Liver (tissue), 9 donors: Measurements from ENCODE around the gene NFATC1. TPM values are rescaled to one million over a fixed set of nuclear protein-coding genes. Genes with fewer than 3 reads are reported as not detected.

Source experiments
- DNase-seq: peaks from one replicate; pipeline ENCODE4 v3.0.0-alpha.2; 2017; ENCODE audit warnings: low spot score
- H3K27ac ChIP-seq, 2 donors: one replicate each; pipeline ENCODE4 v1.7.0; 2013; ENCODE audit warnings: inconsistent platforms in 2 of 2, low read length in 2 of 2, control low read depth in 1 of 2, low read depth in 1 of 2, mild to moderate bottlenecking in 1 of 2
- H3K27me3 ChIP-seq, 4 donors: one replicate each; pipeline versions ENCODE4 v1.6.1 to v1.7.0; 2013; ENCODE audit warnings: low read length in 3 of 4, inconsistent platforms in 1 of 4, mild to moderate bottlenecking in 1 of 4, moderate library complexity in 1 of 4; ENCODE audit not compliant: control insufficient read depth in 4 of 4, insufficient read depth in 4 of 4
- H3K36me3 ChIP-seq, 4 donors: one replicate each; pipeline versions ENCODE4 v1.6.1 to v1.7.0; 2013; ENCODE audit warnings: low read length in 3 of 4, mild to moderate bottlenecking in 3 of 4, low read depth in 1 of 4, moderate library complexity in 1 of 4; ENCODE audit not compliant: control insufficient read depth in 4 of 4, insufficient read depth in 3 of 4
- H3K4me1 ChIP-seq, 4 donors: one replicate each; pipeline versions ENCODE4 v1.6.1 to v1.7.0; 2013; ENCODE audit warnings: low read length in 3 of 4, mild to moderate bottlenecking in 3 of 4, moderate library complexity in 1 of 4; ENCODE audit not compliant: control insufficient read depth in 4 of 4, insufficient read depth in 4 of 4
- H3K4me3 ChIP-seq, 3 donors: one replicate each; pipeline versions ENCODE4 v1.6.1 to v1.7.0; 2013; ENCODE audit warnings: low read length in 3 of 3, control low read depth in 1 of 3, low read depth in 1 of 3, mild to moderate bottlenecking in 1 of 3
- H3K9ac ChIP-seq, 2 donors: one replicate each; pipeline ENCODE4 v1.7.0; 2013; ENCODE audit warnings: low read length in 2 of 2, mild to moderate bottlenecking in 2 of 2, moderate library complexity in 2 of 2, control low read depth in 1 of 2, low read depth in 1 of 2
- H3K9me3 ChIP-seq, 4 donors: one replicate each; pipeline versions ENCODE4 v1.6.1 to v1.7.0; 2013; ENCODE audit warnings: low read length in 3 of 4; ENCODE audit not compliant: control insufficient read depth in 4 of 4
- ATF3 ChIP-seq: IDR thresholded peaks from 2 replicates; pipeline ENCODE4 v1.6.1; 2016; ENCODE audit warnings: antibody characterized with exemption
- CTCF ChIP-seq: fragments of 150-350 bp; IDR thresholded peaks from 2 replicates; pipeline ENCODE4 v1.5.1; 2017; ENCODE audit warnings: improper control_type of control experiment, low read depth, low read length; ENCODE audit not compliant: missing input control
- EGR1 ChIP-seq, 2 donors: IDR thresholded peaks; 2 replicates each; pipeline ENCODE4 v1.6.1; 2016 to 2018; ENCODE audit warnings: antibody characterized with exemption in 2 of 2, low read depth in 2 of 2
- FOXA1 ChIP-seq: IDR thresholded peaks from 2 replicates; pipeline ENCODE4 v1.6.1; 2016; ENCODE audit warnings: antibody characterized with exemption
- FOXA2 ChIP-seq: IDR thresholded peaks from 2 replicates; pipeline ENCODE4 v1.6.1; 2016; ENCODE audit warnings: antibody characterized with exemption
- GABPA ChIP-seq, 2 donors: IDR thresholded peaks in 1 of 2; conservative IDR thresholded peaks in 1 of 2; 2 replicates each; pipeline ENCODE4 v1.6.1; 2016; ENCODE audit warnings: antibody characterized with exemption in 2 of 2, mild to moderate bottlenecking in 1 of 2, moderate library complexity in 1 of 2
- HNF4A ChIP-seq, 2 donors: conservative IDR thresholded peaks; 2 replicates each; pipeline ENCODE4 v1.6.1; 2016; ENCODE audit warnings: antibody characterized with exemption in 2 of 2, mild to moderate bottlenecking in 2 of 2
- HNF4G ChIP-seq: IDR thresholded peaks from 2 replicates; pipeline ENCODE4 v1.6.1; 2016; ENCODE audit warnings: antibody characterized with exemption
- JUND ChIP-seq, 2 donors: IDR thresholded peaks; 2 replicates each; pipeline ENCODE4 v1.6.1; 2016; ENCODE audit warnings: antibody characterized with exemption in 2 of 2
- MAX ChIP-seq: IDR thresholded peaks from 2 replicates; pipeline ENCODE4 v1.6.1; 2016; ENCODE audit warnings: antibody characterized with exemption
- NR2F2 ChIP-seq: IDR thresholded peaks from 2 replicates; pipeline ENCODE4 v1.6.1; 2016; ENCODE audit warnings: antibody characterized with exemption
- RAD21 ChIP-seq, 2 donors: IDR thresholded peaks; 2 replicates each; pipeline ENCODE4 v1.6.1; 2016; ENCODE audit warnings: antibody characterized with exemption in 2 of 2, mild to moderate bottlenecking in 2 of 2
- REST ChIP-seq: IDR thresholded peaks from 2 replicates; pipeline ENCODE4 v1.6.1; 2016; ENCODE audit warnings: antibody characterized with exemption, mild to moderate bottlenecking
- RXRA ChIP-seq, 2 donors: IDR thresholded peaks; 2 replicates each; pipeline ENCODE4 v1.6.1; 2017 to 2018; ENCODE audit warnings: antibody characterized with exemption in 2 of 2, mild to moderate bottlenecking in 1 of 2
- SP1 ChIP-seq: IDR thresholded peaks from 2 replicates; pipeline ENCODE4 v1.6.1; 2018; ENCODE audit warnings: antibody characterized with exemption, mild to moderate bottlenecking
- TAF1 ChIP-seq: conservative IDR thresholded peaks from 2 replicates; pipeline ENCODE4 v1.6.1; 2016; ENCODE audit warnings: antibody characterized with exemption, mild to moderate bottlenecking
- YY1 ChIP-seq: IDR thresholded peaks from 2 replicates; pipeline ENCODE4 v1.6.1; 2016; ENCODE audit warnings: antibody characterized with exemption, mild to moderate bottlenecking
- ZBTB33 ChIP-seq: IDR thresholded peaks from 2 replicates; pipeline ENCODE4 v1.6.1; 2016; ENCODE audit warnings: antibody characterized with exemption
- WGBS: extraction: QIAGEN DNeasy Blood & Tissue Kit; methylation state at CpG from one replicate; pipeline ENCODE4 v1.1.7; 2013; 5-methylcytosine and 5-hydroxymethylcytosine counted together
- polyA plus RNA-seq, 2 donors: library from polyadenylated mRNA; stranded (reverse) in 1 of 2; unstranded in 1 of 2; fragments of 200-250 nt in 1 of 2; fragments of >200 nt in 1 of 2; fragmentation: Nextera tagmentation in 1 of 2; extraction: Ambion mirVana in 1 of 2; gene quantifications; one replicate each; pipeline versions ENCODE4 v1.2.1 to v1.2.3, GENCODE V29; 2013 to 2015
- total RNA-seq, 2 donors: library from RNA; depleted of rRNA; stranded (reverse); fragments of >200 nt; gene quantifications; one replicate each; pipeline ENCODE4 v1.2.3, GENCODE V29; 2014
- donor health status: healthy.
- donor health status: healthy.
- donor health status: healthy.
- donor health status: healthy.
- donor health status: healthy.

Gene NFATC1
- total and polyA plus RNA-seq, 4 donors = 0.57 to 2.2 (median 1.3) TPM

GRCh38 chr18:79559436-79559835 lies 163.7 kb downstream of the NFATC1 start:
- Histone ChIP-seq H3K9ac (no peak overlapping the region), H3K36me3 (no peaks in the 10 kb centered on the region), H3K4me3 (no peak overlapping the region), H3K27me3 (no peaks in the 10 kb centered on the region), H3K27ac (no peak overlapping the region), H3K9me3 (peaks cover 0 to 4% (median 0%) of the 10 kb centered on the region in 4 donors), H3K4me1 (no peaks in the 10 kb centered on the region)
- DNase-seq = no peak
- WGBS = 88% methylated on average over 15 of the region's 15 CpGs
- no peak for TF ChIP-seq HNF4G
- TF ChIP-seq RXRA (IDR thresholded peaks at IDR 0.05) = no peak
- no peak for TF ChIP-seq EGR1 (IDR thresholded peaks at IDR 0.05; ENCODE audit: low read depth in 2 of 2)
- no peak for TF ChIP-seq FOXA1
- no peak for TF ChIP-seq CTCF
- TF ChIP-seq MAX = no peak
- no peak for TF ChIP-seq YY1
- no peak for TF ChIP-seq NR2F2
- TF ChIP-seq JUND (IDR thresholded peaks at IDR 0.05) = no peak

GRCh38 chr18:79560042-79560860 lies 164.5 kb downstream of the NFATC1 start:
- DNase-seq = no peak
- no peak for TF ChIP-seq HNF4G
- TF ChIP-seq FOXA1 = no peak
- no peak for TF ChIP-seq RAD21 (IDR thresholded peaks at IDR 0.05)
- no peak for TF ChIP-seq ZBTB33
- TF ChIP-seq CTCF = no peak
- TF ChIP-seq MAX = no peak
- TF ChIP-seq EGR1 (IDR thresholded peaks at IDR 0.05; ENCODE audit: low read depth in 2 of 2) = no peak
- no peak for TF ChIP-seq ATF3
- no peak for TF ChIP-seq TAF1
- no peak for TF ChIP-seq YY1
- TF ChIP-seq REST = no peak
- TF ChIP-seq FOXA2 = no peak
- no peak for TF ChIP-seq HNF4A (conservative IDR thresholded peaks at IDR 0.05)
- TF ChIP-seq RXRA (IDR thresholded peaks at IDR 0.05) = no peak
- TF ChIP-seq GABPA (IDR thresholded peaks at IDR 0.05 in 1 of 2, conservative IDR thresholded peaks at IDR 0.05 in 1 of 2) = no peak
- no peak for TF ChIP-seq NR2F2
- TF ChIP-seq JUND (IDR thresholded peaks at IDR 0.05) = no peak
- no peak for TF ChIP-seq SP1
- no peaks in the 10 kb centered on the region for H3K4me1 ChIP-seq
- no peak overlapping the region for H3K9ac ChIP-seq
- H3K4me3 ChIP-seq = no peak overlapping the region
- no peaks in the 10 kb centered on the region for H3K27me3 ChIP-seq
- H3K27ac ChIP-seq = no peak overlapping the region
- H3K9me3 ChIP-seq = peaks cover 0 to 4% (median 0%) of the 10 kb centered on the region in 4 donors
- H3K36me3 ChIP-seq = no peaks in the 10 kb centered on the region
- 86% methylated on average over 34 of the region's 34 CpGs for WGBS
